GM19372 (cell line): ENCODE results near the gene LY6G5C.
A peak's percentile ranks its signal among the peaks of the same experiment; 100 is the strongest.
"Not testable (repeated sequence)": the region's sequence is repeated elsewhere in the genome, so short reads cannot be mapped to it uniquely, and the experiment has no call there.

ENCODE experiments used
- ATAC-seq: cut with Tn5 transposase; IDR thresholded peaks from one replicate; pipeline ENCODE4 v1.9.1; 2021; ENCODE audit warnings: mild to moderate bottlenecking, low read depth, moderate library complexity; ENCODE audit not compliant: unreplicated experiment

LY6G5C gene

GRCh38 chr6:31715022-31715958 lies 34.4 kb upstream of the LY6G5C start, which contains the start of gene LY6G6D:
LY6G6D (plus strand) TSS chr6:31715348; CDS start chr6:31715356, 8 bp downstream.
- no peak for ATAC-seq

- ATAC-seq: no peak
Measured at GRCh38 chr6:31713991-31714684, 33.3 kb upstream of the LY6G5C start.

GRCh38 chr6:31713465-31713864 lies 32.6 kb upstream of the LY6G5C start:
- ATAC-seq: no peak

- no peak for ATAC-seq
Measured at GRCh38 chr6:31712296-31712695, 31.4 kb upstream of the LY6G5C start.

GRCh38 chr6:31711233-31711632 lies 30.4 kb upstream of the LY6G5C start:
- no peak for ATAC-seq

GRCh38 chr6:31710523-31711219 lies 29.8 kb upstream of the LY6G5C start:
- no peak for ATAC-seq

- ATAC-seq: not testable (repeated sequence)
Measured at GRCh38 chr6:31709157-31709556, 28.3 kb upstream of the LY6G5C start.

GRCh38 chr6:31708224-31708623 lies 27.4 kb upstream of the LY6G5C start:
- ATAC-seq: no peak

GRCh38 chr6:31707701-31708100 lies 26.8 kb upstream of the LY6G5C start:
- no peak for ATAC-seq

- ATAC-seq: no peak
Measured at GRCh38 chr6:31706599-31706998, 25.7 kb upstream of the LY6G5C start, which contains the start of gene LY6G6F. LY6G6F (plus strand) TSS chr6:31706866; CDS start chr6:31706907, 41 bp downstream.

- ATAC-seq: no peak
Measured at GRCh38 chr6:31705931-31706330, 25.1 kb upstream of the LY6G5C start.

GRCh38 chr6:31702819-31703716 lies 22.2 kb upstream of the LY6G5C start, which contains the start of gene ABHD16A:
ABHD16A (minus strand) TSS chr6:31703324; CDS start chr6:31703281, 43 bp downstream.
- peak; percentile 93 for ATAC-seq

GRCh38 chr6:31702405-31702818 lies 21.5 kb upstream of the LY6G5C start:
- no peak for ATAC-seq

GRCh38 chr6:31701666-31702404 lies 21.0 kb upstream of the LY6G5C start:
- no peak for ATAC-seq

GRCh38 chr6:31700740-31701401 lies 20.0 kb upstream of the LY6G5C start:
- ATAC-seq: no peak

- ATAC-seq: no peak
Measured at GRCh38 chr6:31697555-31697954, 16.7 kb upstream of the LY6G5C start.

- ATAC-seq: no peak
Measured at GRCh38 chr6:31693535-31693934, 12.7 kb upstream of the LY6G5C start.

GRCh38 chr6:31692886-31693285 lies 12.0 kb upstream of the LY6G5C start:
- ATAC-seq: no peak
